GM12878 (cell line): Measurements from ENCODE around the gene TUBA3E. TPM values are rescaled to one million over a fixed set of nuclear protein-coding genes. Genes with fewer than 3 reads are reported as not detected.

Source experiments
- ATAC-seq: fragments of 200-7000 bp; cut with Tn5 transposase; 3 replicates; pipeline ENCODE4 v1.9.1; 2020; ENCODE audit warnings: mild to moderate bottlenecking, moderate library complexity
- BruUV-seq: library from RNA; stranded (reverse); fragments of 400-500 nt; replicated peaks from 2 replicates; lab custom pipeline; 2021; lab: Mats Ljungman, UMichigan
- CTCF ChIA-PET: fragments of 300-600 bp; sonication (Branson Sonifier 250); formaldehyde crosslinking; extraction: SDS; loops from one replicate; lab custom pipeline; 2021; ENCODE audit warnings: inconsistent platforms; lab: Yijun Ruan, JAX
- POLR2A ChIA-PET: fragments of 350-600 bp; formaldehyde crosslinking; extraction: SDS; loops from one replicate; lab custom pipeline; 2021; ENCODE audit warnings: inconsistent platforms; lab: Charles Lee
- RAD21 ChIA-PET: fragments of 300-600 bp; sonication (Branson Sonifier 250); formaldehyde crosslinking; loops from one replicate; lab custom pipeline; 2023; ENCODE audit warnings: antibody characterized with exemption; ENCODE audit not compliant: unreplicated experiment; lab: Charles Lee
- SMC1A ChIA-PET: fragments of 300-600 bp; sonication (Branson Sonifier 250); formaldehyde crosslinking; loops from one replicate; lab custom pipeline; 2023; ENCODE audit not compliant: unreplicated experiment, uncharacterized antibody; lab: Charles Lee
- DNase-seq: peaks from one replicate; pipeline ENCODE4 v3.0.0-alpha.2; 2011; ENCODE audit warnings: low read depth, low spot score
- FAIRE-seq: peaks from 3 replicates; lab custom pipeline; 2011; peaks lifted over from hg19 to GRCh38; lab: Jason Lieb, UNC
- H2AFZ ChIP-seq: 2 replicates; pipeline ENCODE4 v1.6.0; 2011; ENCODE audit warnings: low read depth, low read length, control low read depth; ENCODE audit not compliant: control insufficient read depth
- H3K27ac ChIP-seq: 2 replicates; pipeline ENCODE4 v1.5.1; 2011; ENCODE audit warnings: control low read depth; ENCODE audit not compliant: control insufficient read depth, insufficient read depth
- H3K27me3 ChIP-seq, 2 experiments: replicated peaks in 1 of 2; 2 replicates each; pipeline versions ENCODE4 v1.6.0 to v1.6.1; 2011; ENCODE audit warnings: low read length in 1 of 2; ENCODE audit not compliant: control insufficient read depth in 2 of 2, insufficient read depth in 2 of 2
- H3K36me3 ChIP-seq, 2 experiments: 2 replicates each; pipeline ENCODE4 v1.5.1; 2011; ENCODE audit warnings: low read length in 1 of 2; ENCODE audit not compliant: control insufficient read depth in 2 of 2, insufficient read depth in 2 of 2
- H3K4me1 ChIP-seq: 2 replicates; pipeline ENCODE4 v1.6.1; 2011; ENCODE audit warnings: mild to moderate bottlenecking, low read length, moderate library complexity, mixed read lengths; ENCODE audit not compliant: control insufficient read depth, insufficient read depth
- H3K4me2 ChIP-seq: 2 replicates; pipeline ENCODE4 v1.6.0; 2011; ENCODE audit warnings: control low read depth; ENCODE audit not compliant: control insufficient read depth, insufficient read depth
- H3K4me3 ChIP-seq: fragments of 200-600 bp; sonication (generic); 2 replicates; pipeline ENCODE4 v1.5.1; 2016
- H3K79me2 ChIP-seq: 2 replicates; pipeline ENCODE4 v1.6.0; 2011; ENCODE audit warnings: low read length; ENCODE audit not compliant: control insufficient read depth, insufficient read depth
- H3K9ac ChIP-seq: 2 replicates; pipeline ENCODE4 v1.8.0; 2011; ENCODE audit warnings: low read length, control low read depth, mixed read lengths; ENCODE audit not compliant: control insufficient read depth, insufficient read depth
- H3K9me3 ChIP-seq: replicated peaks from 3 replicates; pipeline ENCODE4 v1.5.1; 2011; ENCODE audit warnings: mild to moderate bottlenecking, low read length; ENCODE audit not compliant: control insufficient read depth, insufficient read depth
- H4K20me1 ChIP-seq: 2 replicates; pipeline ENCODE4 v1.6.0; 2011; ENCODE audit not compliant: control insufficient read depth, insufficient read depth
- CHD4 ChIP-seq: fragments of 200-600 bp; sonication (generic); IDR thresholded peaks from 2 replicates; pipeline ENCODE4 v1.6.1; 2016; ENCODE audit warnings: mild to moderate bottlenecking
- GATAD2B ChIP-seq: fragments of 450-650 bp; conservative IDR thresholded peaks from 2 replicates; pipeline ENCODE4 v1.6.1; 2017; ENCODE audit warnings: low read depth, mild to moderate bottlenecking, moderate library complexity
- JUNB ChIP-seq: IDR thresholded peaks from 2 replicates; pipeline ENCODE4 v1.6.1; 2016; ENCODE audit warnings: antibody characterized with exemption, mild to moderate bottlenecking
- KDM1A ChIP-seq: fragments of 200-600 bp; sonication (generic); IDR thresholded peaks from 2 replicates; pipeline ENCODE4 v1.6.1; 2016; ENCODE audit warnings: borderline replicate concordance
- MYC ChIP-seq: IDR thresholded peaks from 2 replicates; pipeline ENCODE4 v1.6.1; 2011; ENCODE audit warnings: mild to moderate bottlenecking, low read length, moderate library complexity, inconsistent platforms; ENCODE audit not compliant: insufficient read depth, insufficient replicate concordance, insufficient read length, severe bottlenecking
- PAX5 ChIP-seq: IDR thresholded peaks from 2 replicates; pipeline ENCODE4 v1.6.1; 2011; ENCODE audit warnings: low read depth, low read length, borderline replicate concordance
- POLR2A ChIP-seq: IDR thresholded peaks from 2 replicates; pipeline ENCODE4 v1.6.1; 2011; ENCODE audit warnings: low read depth, mild to moderate bottlenecking, low read length
- POLR2AphosphoS5 ChIP-seq: IDR thresholded peaks from 2 replicates; pipeline ENCODE4 v1.6.1; 2011; ENCODE audit warnings: mild to moderate bottlenecking, low read length, inconsistent platforms
- RB1 ChIP-seq: fragments of 450-650 bp; formaldehyde crosslinking; IDR thresholded peaks from 2 replicates; pipeline ENCODE4 v1.6.1; 2017; ENCODE audit warnings: mild to moderate bottlenecking, borderline replicate concordance
- SP1 ChIP-seq: IDR thresholded peaks from one replicate; pipeline ENCODE4 v1.6.1; 2011; ENCODE audit warnings: low read depth, low read length
- SREBF2 ChIP-seq: IDR thresholded peaks from 2 replicates; pipeline ENCODE4 v1.6.1; 2012; ENCODE audit warnings: mild to moderate bottlenecking, low read length
- SUPT20H ChIP-seq: IDR thresholded peaks from 2 replicates; pipeline ENCODE4 v1.6.1; 2011; ENCODE audit warnings: low read depth, mild to moderate bottlenecking, low read length, moderate library complexity, borderline replicate concordance; ENCODE audit not compliant: control insufficient read depth
- TCF12 ChIP-seq: IDR thresholded peaks from 2 replicates; pipeline ENCODE4 v1.6.1; 2011; ENCODE audit warnings: low read depth, mild to moderate bottlenecking, low read length
- ZBED1 ChIP-seq: IDR thresholded peaks from 2 replicates; pipeline ENCODE4 v1.6.1; 2016; ENCODE audit warnings: borderline replicate concordance
- WGBS: methylation state at CpG from one replicate; pipeline ENCODE4 v1.1.6; 2016; ENCODE audit warnings: low lambda C conversion rate; ENCODE audit not compliant: insufficient replicate concordance, insufficient coverage; ENCODE audit errors: missing lambda C conversion rate; 5-methylcytosine and 5-hydroxymethylcytosine counted together
- in situ Hi-C: fragments of 300-500 bp; cut with MboI; formaldehyde crosslinking; loops from 9 replicates; pipeline ENCODE4 v1.14.3; 2018; ENCODE audit warnings: mixed read lengths
- intact Hi-C: fragments of 100-400 bp; cut with micrococcal nuclease; formaldehyde crosslinking; loops from one replicate; pipeline ENCODE4 v1.14.2; 2022; ENCODE audit not compliant: unreplicated experiment
- polyA plus RNA-seq, 11 experiments: library from polyadenylated mRNA; depleted of rRNA in 4 of 11; unstranded in 6 of 11; stranded (reverse) in 5 of 11; fragments of >200 nt; fragmentation: Nextera tagmentation in 4 of 11; fragmentation: Illumina TruSeq in 1 of 11; extraction: Ambion mirVana in 4 of 11; extraction: Trizol in 1 of 11; gene quantifications; 1 replicate in 1 of 11; 2 replicates in 10 of 11; pipeline versions ENCODE4 v1.2.1 to v1.2.3, GENCODE V29; 2011 to 2016; ENCODE audit warnings: inconsistent platforms in 2 of 11, missing spikeins in 2 of 11, low read depth in 1 of 11
- total RNA-seq, 4 experiments: library from RNA; depleted of rRNA in 3 of 4; stranded (reverse); fragments of >200 nt in 3 of 4; fragmentation: Illumina TruSeq in 1 of 4; extraction: Trizol in 1 of 4; gene quantifications; 2 replicates each; pipeline versions ENCODE4 v1.2.1 to v1.2.3, GENCODE V29; 2013 to 2021
- TF ChIP-seq, protein P1 (sequence below): IDR thresholded peaks from 2 replicates; pipeline ENCODE4 v1.6.1; 2012; ENCODE audit warnings: improper control_type of control experiment, low read depth, low read length; ENCODE audit not compliant: insufficient replicate concordance
- TF ChIP-seq, protein P2 (sequence below): fragments of 450-650 bp; IDR thresholded peaks from 2 replicates; pipeline ENCODE4 v1.6.1; 2017; ENCODE audit warnings: low read depth, mild to moderate bottlenecking, moderate library complexity
- TF ChIP-seq, protein P3 (sequence below): IDR thresholded peaks from 2 replicates; pipeline ENCODE4 v1.6.1; 2011; ENCODE audit warnings: mild to moderate bottlenecking, low read depth, low read length, moderate library complexity; ENCODE audit not compliant: insufficient replicate concordance

The TUBA3E gene
- total and polyA plus RNA-seq, 10 of the 15 experiments (the other 5 are each of a cell fraction or from before 2014, with no cell fraction given) = not detected

DNA sequence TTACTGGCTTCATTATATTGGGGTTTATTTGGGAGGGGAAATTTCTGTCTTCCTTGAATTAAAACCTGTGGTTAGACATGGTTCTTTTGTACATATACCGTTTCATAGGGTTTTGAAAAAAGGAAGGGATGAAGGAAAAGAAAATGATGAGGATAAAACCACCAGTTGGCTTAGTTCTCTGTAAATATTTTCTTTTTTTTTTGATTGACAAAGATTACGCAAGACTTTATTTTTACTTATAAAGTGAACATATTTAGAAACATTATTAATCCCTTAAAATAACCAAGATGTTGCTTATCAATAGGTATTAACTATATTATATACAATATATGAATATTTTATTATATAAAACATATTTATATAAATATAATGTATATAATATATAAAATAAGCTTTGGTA, 45.1 kb upstream of the TUBA3E start:
- Histone ChIP-seq H4K20me1 (no peaks in the 10 kb centered on the region), H3K9ac (no peak overlapping the region), H2AFZ (no peak overlapping the region), H3K36me3 (no peaks in the 10 kb centered on the region), H3K79me2 (no peaks in the 10 kb centered on the region), H3K27me3 (no peaks in the 10 kb centered on the region; a peak in 1 of 4 replicates), H3K4me2 (no peak overlapping the region), H3K27ac (no peak overlapping the region), H3K4me3 (no peak overlapping the region), H3K9me3 (no peaks in the 10 kb centered on the region), H3K4me1 (no peaks in the 10 kb centered on the region)
- ChIA-PET CTCF (no interaction called here), SMC1A (no interaction called here), RAD21 (no interaction called here), POLR2A (no interaction called here)
- FAIRE-seq (no peak), DNase-seq (no peak), ATAC-seq (no peak)
- intact Hi-C loops (no loop called here), in situ Hi-C loops (no loop called here)
- 43% methylated on average over 2 of the region's 2 CpGs for WGBS
- no TSS peak for BruUV-seq
- TF ChIP-seq GATAD2B = no peak
- TF ChIP-seq SUPT20H = no peak
- TF ChIP-seq CHD4 = no peak
- TF ChIP-seq POLR2A = no peak
- TF ChIP-seq ZBED1 = no peak
- TF ChIP-seq, protein P1, sequence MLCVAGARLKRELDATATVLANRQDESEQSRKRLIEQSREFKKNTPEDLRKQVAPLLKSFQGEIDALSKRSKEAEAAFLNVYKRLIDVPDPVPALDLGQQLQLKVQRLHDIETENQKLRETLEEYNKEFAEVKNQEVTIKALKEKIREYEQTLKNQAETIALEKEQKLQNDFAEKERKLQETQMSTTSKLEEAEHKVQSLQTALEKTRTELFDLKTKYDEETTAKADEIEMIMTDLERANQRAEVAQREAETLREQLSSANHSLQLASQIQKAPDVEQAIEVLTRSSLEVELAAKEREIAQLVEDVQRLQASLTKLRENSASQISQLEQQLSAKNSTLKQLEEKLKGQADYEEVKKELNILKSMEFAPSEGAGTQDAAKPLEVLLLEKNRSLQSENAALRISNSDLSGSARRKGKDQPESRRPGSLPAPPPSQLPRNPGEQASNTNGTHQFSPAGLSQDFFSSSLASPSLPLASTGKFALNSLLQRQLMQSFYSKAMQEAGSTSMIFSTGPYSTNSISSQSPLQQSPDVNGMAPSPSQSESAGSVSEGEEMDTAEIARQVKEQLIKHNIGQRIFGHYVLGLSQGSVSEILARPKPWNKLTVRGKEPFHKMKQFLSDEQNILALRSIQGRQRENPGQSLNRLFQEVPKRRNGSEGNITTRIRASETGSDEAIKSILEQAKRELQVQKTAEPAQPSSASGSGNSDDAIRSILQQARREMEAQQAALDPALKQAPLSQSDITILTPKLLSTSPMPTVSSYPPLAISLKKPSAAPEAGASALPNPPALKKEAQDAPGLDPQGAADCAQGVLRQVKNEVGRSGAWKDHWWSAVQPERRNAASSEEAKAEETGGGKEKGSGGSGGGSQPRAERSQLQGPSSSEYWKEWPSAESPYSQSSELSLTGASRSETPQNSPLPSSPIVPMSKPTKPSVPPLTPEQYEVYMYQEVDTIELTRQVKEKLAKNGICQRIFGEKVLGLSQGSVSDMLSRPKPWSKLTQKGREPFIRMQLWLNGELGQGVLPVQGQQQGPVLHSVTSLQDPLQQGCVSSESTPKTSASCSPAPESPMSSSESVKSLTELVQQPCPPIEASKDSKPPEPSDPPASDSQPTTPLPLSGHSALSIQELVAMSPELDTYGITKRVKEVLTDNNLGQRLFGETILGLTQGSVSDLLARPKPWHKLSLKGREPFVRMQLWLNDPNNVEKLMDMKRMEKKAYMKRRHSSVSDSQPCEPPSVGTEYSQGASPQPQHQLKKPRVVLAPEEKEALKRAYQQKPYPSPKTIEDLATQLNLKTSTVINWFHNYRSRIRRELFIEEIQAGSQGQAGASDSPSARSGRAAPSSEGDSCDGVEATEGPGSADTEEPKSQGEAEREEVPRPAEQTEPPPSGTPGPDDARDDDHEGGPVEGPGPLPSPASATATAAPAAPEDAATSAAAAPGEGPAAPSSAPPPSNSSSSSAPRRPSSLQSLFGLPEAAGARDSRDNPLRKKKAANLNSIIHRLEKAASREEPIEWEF = no peak
- TF ChIP-seq KDM1A = no peak
- no peak for TF ChIP-seq TCF12
- TF ChIP-seq, protein P2, sequence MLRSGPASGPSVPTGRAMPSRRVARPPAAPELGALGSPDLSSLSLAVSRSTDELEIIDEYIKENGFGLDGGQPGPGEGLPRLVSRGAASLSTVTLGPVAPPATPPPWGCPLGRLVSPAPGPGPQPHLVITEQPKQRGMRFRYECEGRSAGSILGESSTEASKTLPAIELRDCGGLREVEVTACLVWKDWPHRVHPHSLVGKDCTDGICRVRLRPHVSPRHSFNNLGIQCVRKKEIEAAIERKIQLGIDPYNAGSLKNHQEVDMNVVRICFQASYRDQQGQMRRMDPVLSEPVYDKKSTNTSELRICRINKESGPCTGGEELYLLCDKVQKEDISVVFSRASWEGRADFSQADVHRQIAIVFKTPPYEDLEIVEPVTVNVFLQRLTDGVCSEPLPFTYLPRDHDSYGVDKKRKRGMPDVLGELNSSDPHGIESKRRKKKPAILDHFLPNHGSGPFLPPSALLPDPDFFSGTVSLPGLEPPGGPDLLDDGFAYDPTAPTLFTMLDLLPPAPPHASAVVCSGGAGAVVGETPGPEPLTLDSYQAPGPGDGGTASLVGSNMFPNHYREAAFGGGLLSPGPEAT = no peak
- no peak for TF ChIP-seq SP1
- TF ChIP-seq MYC = no peak
- TF ChIP-seq POLR2AphosphoS5 = no peak
- no peak for TF ChIP-seq JUNB
- TF ChIP-seq, protein P3, sequence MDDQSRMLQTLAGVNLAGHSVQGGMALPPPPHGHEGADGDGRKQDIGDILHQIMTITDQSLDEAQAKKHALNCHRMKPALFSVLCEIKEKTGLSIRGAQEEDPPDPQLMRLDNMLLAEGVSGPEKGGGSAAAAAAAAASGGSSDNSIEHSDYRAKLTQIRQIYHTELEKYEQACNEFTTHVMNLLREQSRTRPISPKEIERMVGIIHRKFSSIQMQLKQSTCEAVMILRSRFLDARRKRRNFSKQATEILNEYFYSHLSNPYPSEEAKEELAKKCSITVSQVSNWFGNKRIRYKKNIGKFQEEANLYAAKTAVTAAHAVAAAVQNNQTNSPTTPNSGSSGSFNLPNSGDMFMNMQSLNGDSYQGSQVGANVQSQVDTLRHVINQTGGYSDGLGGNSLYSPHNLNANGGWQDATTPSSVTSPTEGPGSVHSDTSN = no peak
- TF ChIP-seq RB1 = no peak
- no peak for TF ChIP-seq PAX5
- TF ChIP-seq SREBF2 = no peak
